ENCODE measurements around the gene UVSSA.
A peak's percentile ranks its signal among the peaks of the same experiment; 100 is the strongest.
"Not testable (repeated sequence)": the region's sequence is repeated elsewhere in the genome, so short reads cannot be mapped to it uniquely, and the experiment has no call there.

UVSSA gene

GRCh38 chr4:1365271-1366178 is 18.5 kb downstream of the UVSSA start:
- peak; percentile 4 for DNase-seq

GRCh38 chr4:1366371-1367229 is 19.6 kb downstream of the UVSSA start:
- no peak for DNase-seq

GRCh38 chr4:1367230-1367935 is 20.4 kb downstream of the UVSSA start:
- DNase-seq = no peak

- no peak for DNase-seq
These were observed 20.9 kb downstream of the UVSSA start for GRCh38 chr4:1367936-1368289.

- no peak for DNase-seq
These were observed 21.5 kb downstream of the UVSSA start for GRCh38 chr4:1368421-1369090.

GRCh38 chr4:1369091-1369450 is 22.1 kb downstream of the UVSSA start:
- DNase-seq = no peak

GRCh38 chr4:1369479-1370079 is 22.6 kb downstream of the UVSSA start:
- DNase-seq = no peak

- no peak for DNase-seq
These were observed 23.5 kb downstream of the UVSSA start for GRCh38 chr4:1370321-1371124.

GRCh38 chr4:1371176-1372165 is 24.5 kb downstream of the UVSSA start:
- no peak for DNase-seq

- DNase-seq = not testable (repeated sequence)
These were observed 25.6 kb downstream of the UVSSA start for GRCh38 chr4:1372576-1372975.

GRCh38 chr4:1373892-1374705 is 27.1 kb downstream of the UVSSA start:
- DNase-seq = no peak

GRCh38 chr4:1374706-1375045 is 27.7 kb downstream of the UVSSA start:
- no peak for DNase-seq

- DNase-seq = no peak
These were observed 28.2 kb downstream of the UVSSA start for GRCh38 chr4:1375051-1375721.

- DNase-seq = no peak
These were observed 28.8 kb downstream of the UVSSA start for GRCh38 chr4:1375761-1376322.

- no peak for DNase-seq
These were observed 29.4 kb downstream of the UVSSA start for GRCh38 chr4:1376391-1376840.

- DNase-seq = no peak
These were observed 30.0 kb downstream of the UVSSA start for GRCh38 chr4:1376841-1377605.

GRCh38 chr4:1377606-1378261 is 30.7 kb downstream of the UVSSA start:
- DNase-seq = no peak

Measured in NCI-H1092 treated with DMSO at 0.1 percent for 48 hours (cell line).